DMS79 treated with DMSO at 0.1 percent for 48 hours (cell line): ENCODE results near the gene CHST4.
"Not testable (repeated sequence)": the region's sequence is repeated elsewhere in the genome, so short reads cannot be mapped to it uniquely, and the experiment has no call there.

ENCODE experiments used
- DNase-seq: peaks from one replicate; lab custom pipeline; 2025; lab: John Stamatoyannopoulos, UW

Gene CHST4

DNA sequence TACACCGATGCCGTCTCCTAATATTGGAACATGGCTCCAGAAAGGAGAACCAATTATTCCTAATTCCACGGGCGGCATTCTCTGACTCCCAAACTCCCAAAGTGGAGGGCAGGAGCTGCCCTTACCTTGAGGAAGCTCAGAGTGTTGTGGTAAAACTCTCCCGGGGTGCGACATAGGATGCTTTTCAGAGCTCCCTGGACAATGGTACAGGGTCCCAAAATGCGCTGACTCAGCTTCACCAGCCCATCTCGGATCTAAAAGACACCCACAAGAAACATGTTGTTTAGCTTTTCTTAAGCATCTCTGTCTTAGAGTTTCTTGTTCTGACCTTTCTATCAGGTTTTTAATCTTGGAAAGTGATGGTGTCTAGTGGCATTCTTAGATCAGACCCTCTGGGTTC, 43.9 kb downstream of the CHST4 start:
- no peak for DNase-seq

- no peak for DNase-seq
These were observed 46.4 kb downstream of the CHST4 start for GRCh38 chr16:71572497-71573116.

DNA sequence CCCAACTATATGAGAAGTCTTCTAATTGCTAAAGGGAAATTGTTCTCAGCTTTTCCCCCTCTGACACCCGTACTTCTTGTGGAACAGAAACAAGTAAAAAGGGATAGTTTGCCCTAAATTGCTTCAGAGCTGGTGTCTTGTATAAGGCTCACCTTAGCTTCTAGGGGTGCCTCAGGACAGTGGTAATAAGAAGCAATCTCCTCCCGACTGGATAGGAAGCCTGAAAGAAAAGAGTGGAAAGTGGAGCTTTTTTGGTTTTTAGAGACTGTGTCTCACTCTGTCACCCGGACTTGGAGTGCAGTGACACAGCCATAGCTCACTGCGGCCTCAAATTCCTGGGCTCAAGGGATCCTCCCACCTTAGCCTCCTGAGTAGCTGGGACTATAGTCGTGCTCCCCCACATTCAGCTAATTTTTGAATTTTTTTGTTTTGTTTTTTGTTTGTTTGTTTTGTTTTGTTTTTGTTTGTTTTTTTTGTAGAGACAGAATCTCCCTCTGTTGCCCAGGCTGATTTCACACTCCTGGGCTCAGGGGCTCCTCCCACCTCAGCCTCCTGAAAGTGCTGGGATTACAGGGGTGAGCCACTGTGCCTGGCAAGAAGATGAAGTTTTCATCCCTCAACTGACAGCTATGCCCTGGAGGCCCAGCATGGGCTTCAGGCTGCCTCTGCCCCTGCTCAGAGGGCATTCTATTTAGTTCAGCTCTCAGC, 47.3 kb downstream of the CHST4 start:
- DNase-seq = no peak

DNA sequence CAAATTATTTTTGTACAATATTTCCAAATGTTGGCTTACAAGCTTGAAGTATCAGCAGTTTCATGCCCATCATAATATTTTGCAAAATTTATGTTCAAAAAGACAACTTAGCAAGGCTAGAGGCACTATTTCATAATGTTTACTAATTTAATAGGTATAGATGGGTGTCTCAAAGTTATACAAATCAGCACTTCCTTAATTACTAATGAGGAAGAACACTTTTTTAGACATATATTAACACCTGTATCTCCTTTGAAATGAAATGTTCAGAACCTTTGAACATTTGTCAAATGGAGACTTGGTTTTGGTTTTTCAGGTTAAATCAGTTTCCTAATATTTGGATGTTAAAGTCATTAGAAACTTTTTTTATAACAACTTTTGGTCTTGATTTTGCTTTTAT, 48.5 kb downstream of the CHST4 start:
- no peak for DNase-seq

GRCh38 chr16:71576971-71577370, 50.7 kb downstream of the CHST4 start, which contains the start of gene TAT:
TAT (minus strand) TSS chr16:71577092; CDS start chr16:71576415, 677 bp downstream.
- DNase-seq = no peak

- not testable (repeated sequence) for DNase-seq
These were observed 56.3 kb downstream of the CHST4 start for GRCh38 chr16:71582553-71582848.

DNA sequence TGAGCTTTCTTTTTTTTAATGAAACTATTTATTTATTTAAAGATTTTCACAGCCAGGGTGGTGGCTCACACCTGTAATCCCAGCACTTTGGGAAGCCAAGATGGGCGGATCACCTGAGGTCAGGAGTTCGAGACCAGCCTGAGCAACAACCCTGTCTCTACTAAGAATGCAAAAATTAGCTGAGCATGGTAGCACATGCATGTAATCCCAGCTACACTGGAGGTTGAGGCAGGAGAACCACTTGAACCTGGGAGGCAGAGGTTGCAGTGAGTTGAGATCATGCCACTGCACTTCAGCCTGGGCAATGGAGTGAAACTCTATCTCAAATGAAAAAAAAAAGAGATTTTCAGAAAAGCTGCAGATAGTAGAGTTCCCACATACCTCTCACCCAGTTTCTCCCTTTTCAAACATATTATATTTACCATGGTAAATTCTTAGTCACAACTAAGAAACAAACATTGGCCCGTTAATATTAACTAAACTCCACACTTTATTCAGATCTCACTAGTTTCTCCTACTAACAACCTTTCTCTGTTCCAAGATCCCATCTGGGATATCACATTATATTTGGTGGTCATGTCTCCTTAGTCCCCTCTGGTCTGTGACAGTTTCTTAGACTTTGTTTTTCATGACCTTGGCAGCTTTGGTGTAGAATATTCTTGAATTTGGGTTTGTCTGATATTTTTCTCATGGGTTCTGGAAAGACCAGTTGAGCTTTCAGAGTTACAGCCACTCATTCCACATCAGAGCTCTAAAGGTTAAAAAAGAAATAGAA, 58.5 kb downstream of the CHST4 start:
- no peak for DNase-seq

GRCh38 chr16:71585318-71585703, 59.1 kb downstream of the CHST4 start:
- no peak for DNase-seq
